HG03025 (cell line): ENCODE results near the gene LCN2.
A peak's percentile ranks its signal among the peaks of the same experiment; 100 is the strongest.
"Not testable (repeated sequence)": the region's sequence is repeated elsewhere in the genome, so short reads cannot be mapped to it uniquely, and the experiment has no call there.

Experiments
- ATAC-seq: cut with Tn5 transposase; IDR thresholded peaks from one replicate; pipeline ENCODE4 v1.9.1; 2021; ENCODE audit warnings: mild to moderate bottlenecking, moderate library complexity; ENCODE audit not compliant: unreplicated experiment, low FRiP score

LCN2 gene

DNA sequence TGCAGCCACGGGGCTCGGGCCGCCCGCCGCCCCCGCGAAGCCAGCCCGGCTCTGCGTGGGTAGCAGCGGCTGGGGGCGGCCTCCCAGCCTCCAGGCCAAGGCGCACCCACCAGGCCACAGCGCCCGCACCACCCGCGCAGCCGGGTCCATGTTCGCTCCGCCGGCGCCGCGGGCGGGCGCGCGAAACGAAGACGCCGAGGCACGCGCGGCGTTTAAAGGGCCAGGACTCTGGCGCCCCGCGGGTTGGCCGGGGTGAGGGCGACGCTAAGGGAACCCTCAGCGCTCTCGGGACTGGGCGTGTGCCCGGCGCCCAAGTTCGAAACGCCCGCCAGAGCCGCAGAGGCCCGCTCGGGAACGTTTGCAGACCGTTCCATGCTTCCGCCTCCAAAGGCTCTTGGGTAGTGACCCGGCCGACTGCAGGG lies 21.7 kb upstream of the LCN2 start, which contains the start of gene PTGES2:
Gene PTGES2, minus strand, starts transcription at position 162 of the 422 bp plus-strand sequence. Its CDS starts 12 bp downstream, at position 150.
- peak; percentile 44 for ATAC-seq

DNA sequence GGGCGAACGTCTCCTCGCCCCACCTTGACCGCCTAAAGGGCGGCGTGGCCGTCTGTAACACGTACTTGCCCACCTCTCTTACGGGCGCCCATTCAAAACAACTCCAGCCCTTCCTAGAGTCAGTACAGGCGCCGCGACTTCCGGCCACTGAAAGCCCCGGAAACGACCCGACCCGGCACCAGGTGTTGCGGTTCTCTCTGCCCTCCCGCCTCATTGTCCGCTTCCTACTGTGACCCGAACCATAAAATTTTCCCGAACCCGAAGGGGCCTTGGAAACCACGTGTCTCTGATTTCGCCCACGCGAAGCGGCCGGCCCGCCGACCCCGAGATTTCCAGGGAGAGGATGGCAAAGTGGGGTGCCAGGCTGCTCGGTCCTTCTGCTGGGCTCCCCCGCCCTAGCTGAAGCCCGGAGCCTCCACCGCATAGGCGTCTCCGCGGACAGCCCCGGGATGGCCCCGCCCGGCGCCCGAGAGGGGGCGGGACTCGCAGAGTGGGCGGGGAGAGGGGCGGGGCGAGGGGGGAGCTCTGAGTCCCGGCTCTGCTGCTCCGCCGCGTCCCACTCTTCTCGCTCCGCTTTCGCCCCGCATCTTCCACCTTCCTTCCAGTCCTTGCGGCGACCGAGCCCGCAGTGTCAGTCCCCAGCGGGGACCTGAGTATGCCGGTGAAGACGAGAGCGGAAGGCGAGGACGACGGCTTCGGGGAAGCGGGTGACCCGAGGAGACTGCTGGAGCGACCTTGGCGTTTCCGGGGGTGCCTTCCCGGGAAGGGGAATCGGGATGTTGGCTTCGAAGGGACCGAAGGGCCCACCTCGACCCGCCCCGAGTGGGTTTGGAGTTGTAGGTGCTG lies 21.0 kb upstream of the LCN2 start:
- ATAC-seq: peak; percentile 60

DNA sequence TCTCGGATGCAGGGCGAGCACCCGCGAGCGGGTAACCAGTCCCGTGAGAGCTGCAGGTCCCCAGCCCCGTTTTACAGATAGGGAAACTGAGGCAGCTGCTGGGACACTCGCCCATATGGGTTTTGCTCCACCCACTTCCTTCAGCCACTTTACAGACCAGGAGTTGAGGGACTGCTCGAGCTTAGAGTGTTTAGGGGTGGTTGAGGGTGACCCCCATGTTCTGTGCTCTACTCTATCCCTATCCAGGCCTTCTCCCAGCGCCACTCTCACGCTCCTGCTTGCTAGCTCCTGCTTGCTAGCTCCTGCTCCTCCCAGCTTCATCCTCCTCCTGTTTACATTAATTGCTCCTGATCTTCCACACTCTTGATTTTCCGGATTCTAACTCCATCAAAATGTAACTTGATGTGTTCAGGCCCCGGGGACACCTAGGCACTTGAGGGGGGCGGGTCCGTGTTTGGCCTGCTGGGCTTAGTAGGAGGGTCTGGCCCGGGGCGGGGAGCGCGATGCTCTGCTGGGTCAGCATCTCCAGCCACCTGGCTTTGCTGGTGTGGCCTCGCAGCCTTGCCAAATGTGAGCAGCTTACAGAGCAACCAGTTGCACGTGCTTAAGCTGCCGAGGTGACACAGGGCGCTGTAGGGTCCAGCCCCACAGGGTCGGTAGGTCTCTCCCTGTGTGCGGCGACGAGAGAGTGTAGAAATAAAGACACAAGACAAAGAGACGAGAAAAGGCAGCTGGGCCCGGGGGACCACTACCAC lies 20.2 kb upstream of the LCN2 start:
- no peak for ATAC-seq

DNA sequence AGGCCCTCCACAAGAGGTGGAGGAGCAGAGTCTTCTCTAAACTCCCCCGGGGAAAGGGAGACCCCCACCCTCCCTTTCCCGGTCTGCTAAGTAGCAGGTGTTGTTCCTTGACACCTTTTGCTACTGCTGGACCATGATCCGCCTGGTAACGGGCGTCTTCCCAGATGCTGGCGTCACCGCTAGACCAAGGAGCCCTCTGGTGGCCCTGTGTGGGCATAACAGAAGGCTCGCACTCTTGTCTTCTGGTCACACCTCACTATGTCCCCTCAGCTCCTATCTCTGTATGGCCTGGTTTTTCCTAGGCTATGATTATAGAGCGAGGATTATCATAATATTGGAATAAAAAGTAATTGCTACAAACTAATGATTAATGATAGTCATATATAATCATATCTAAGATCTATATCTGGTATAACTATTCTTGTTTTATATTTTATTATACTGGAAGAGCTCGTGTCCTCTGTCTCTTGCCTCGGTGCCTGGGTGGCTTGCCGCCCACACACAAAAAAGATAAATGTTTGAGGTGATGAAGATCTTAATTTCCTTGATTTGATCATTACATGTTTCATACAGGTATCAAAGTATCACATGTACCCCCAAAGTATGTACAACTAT lies 19.2 kb upstream of the LCN2 start:
- not testable (repeated sequence) for ATAC-seq

DNA sequence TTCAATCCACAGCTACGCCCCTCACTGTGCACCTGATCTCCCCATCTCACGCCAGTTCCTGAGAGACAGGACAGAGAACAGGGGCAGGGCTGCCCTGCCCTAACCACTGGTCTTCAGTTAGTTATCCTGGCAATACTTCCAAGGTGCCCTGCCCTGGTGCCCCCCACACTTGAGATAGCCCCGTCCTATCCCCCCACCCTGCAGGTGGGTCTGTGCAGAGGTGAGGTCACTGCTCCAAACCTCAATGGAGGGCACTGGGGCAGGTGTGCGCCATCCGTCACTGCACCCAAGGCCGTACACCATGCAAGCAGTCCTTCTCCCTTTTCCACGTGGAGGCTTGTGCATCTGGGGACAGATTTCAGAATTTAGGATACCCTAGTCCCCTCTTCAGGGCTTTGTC lies 18.6 kb upstream of the LCN2 start:
- not testable (repeated sequence) for ATAC-seq

DNA sequence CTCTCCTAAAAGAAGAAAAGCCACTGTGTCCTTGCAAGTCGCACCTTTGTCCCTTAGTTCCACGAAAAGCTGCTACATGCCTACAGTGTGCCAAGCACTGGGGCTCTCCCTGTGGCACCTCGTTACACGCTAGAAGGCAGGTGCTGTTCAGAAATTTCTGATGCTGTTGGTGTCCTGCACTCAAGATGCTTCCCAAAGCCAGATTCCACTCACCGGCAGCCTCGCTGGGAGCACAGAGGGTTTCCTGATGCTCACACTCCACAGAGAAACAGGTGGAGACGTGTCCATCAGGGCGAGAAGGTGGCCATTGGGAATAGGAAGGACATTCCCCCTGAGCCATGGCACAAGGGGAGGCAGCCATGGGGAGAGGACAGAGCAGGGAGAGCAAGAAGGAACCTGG lies 17.9 kb upstream of the LCN2 start:
- ATAC-seq: not testable (repeated sequence)

DNA sequence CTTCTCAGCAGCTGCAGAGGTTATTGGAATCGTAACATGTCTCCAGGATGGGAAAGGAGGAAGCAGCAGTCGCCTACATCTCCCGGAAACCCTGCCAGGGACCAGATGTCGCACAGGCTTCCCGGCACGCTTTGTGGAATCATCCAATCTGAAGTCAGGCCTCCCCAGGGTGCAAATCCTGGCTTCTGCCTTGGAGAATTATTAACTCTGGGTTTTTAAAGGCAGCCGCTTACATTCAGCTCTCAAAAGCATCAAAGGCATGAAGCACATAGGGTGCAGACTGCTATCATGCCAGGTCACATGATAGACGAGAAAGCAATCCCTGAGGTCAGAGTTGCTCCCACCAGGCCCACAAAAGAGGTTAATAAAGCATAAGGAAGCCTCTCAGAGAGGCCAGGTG lies 17.1 kb upstream of the LCN2 start:
- not testable (repeated sequence) for ATAC-seq

DNA sequence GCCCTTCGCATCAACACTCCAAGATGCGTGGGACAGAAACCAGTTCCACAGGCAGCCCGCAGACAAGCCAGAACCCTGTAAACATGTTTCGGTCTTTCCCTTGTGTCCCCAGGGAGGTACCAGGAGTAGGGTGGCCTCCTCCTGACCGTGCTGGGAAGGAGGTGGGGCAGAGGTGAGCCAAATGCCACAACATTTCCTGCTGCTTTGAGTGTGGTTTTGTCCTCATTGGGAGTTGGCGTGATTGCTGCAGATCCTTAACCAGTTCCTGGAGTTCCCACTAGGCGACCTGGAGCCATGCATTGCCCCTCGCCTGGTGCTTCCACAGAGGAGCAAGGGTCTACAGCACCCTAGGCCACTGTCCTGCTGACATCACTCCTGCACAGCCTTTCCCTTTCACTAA lies 13.7 kb upstream of the LCN2 start:
- ATAC-seq: not testable (repeated sequence)

DNA sequence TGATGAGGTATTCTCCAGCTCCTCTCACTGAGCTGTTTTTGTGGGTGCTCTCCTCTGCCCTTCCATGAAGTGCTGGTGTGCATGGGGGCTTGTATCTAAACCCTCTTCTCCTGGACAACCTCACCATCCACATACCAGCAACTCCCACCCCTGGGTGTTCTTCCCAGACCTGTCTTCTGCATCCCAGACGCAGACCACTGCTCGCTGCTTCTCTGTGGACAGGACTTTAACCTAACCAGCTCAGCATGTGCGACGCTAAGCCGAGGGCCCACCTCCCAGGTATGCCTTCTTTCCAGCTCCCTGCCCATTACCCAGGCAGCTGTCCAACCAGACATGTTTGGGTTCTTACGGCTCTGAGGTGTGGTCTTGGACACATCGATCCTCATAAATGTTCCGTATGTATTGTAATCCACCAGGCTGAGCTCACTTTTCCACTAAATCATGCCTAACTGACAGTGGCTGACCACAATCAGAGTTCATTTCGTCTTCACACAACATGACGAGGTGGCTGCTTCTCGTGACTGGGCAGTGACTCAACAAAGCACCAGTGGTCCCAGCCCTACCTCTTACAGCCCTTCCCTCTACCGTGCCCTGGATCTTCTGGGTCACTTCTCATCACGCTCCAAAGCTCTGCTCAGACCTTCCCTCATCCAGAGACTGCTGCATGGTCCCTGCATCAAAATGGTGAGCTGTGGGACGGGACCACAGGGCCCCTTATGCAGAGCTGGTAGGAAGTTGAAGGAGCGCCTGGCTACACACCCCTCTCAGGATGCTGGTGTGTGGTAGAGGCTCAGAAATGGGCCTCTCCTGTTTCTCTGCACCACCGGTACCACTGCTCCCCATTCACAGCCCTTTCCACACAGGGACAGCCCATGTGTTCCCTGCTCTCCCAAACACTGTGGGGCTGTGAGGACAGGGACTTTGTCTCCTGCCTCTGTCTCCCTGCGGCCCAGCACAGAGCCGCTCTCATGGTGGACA lies 12.1 kb upstream of the LCN2 start:
- ATAC-seq: no peak

DNA sequence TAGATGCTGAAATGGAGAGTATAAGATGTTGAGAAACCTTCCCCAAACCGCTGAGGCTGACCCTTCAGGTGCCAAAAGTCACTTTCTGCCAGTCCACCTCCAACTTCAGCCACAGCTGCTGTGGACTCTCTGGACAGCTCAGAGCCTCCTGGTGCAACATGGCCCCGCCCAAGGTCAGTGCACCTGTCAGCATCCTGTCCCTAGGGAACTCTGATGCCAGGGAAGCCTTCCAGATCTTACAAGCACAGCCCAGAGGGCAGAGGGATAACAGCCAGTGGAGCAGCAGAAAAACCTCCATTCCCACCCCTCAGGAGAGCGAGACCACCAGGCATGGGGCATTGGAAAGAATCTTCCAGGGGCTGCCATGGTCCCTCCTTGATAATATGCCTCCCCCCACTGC lies 11.3 kb upstream of the LCN2 start:
- ATAC-seq: no peak

DNA sequence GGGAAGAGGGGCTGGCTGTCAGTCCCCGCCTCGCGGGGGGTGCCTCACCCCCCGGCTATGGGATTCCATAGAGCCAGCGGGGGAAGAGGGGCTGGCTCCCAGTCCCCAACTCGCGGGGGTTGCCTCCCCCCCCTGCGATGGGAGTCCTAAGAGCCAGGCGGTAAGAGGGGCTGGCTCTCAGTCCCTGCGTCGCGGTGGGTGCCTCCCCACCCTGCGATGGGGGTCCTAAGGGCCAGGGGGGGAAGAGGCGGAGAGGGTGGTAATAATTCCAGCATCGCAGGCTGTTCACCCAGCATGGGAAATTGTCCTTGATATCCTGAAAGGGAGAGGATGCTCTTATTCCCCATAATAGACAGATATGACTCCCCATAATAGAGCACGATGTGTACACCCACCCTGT lies 9.6 kb upstream of the LCN2 start:
- no peak for ATAC-seq

DNA sequence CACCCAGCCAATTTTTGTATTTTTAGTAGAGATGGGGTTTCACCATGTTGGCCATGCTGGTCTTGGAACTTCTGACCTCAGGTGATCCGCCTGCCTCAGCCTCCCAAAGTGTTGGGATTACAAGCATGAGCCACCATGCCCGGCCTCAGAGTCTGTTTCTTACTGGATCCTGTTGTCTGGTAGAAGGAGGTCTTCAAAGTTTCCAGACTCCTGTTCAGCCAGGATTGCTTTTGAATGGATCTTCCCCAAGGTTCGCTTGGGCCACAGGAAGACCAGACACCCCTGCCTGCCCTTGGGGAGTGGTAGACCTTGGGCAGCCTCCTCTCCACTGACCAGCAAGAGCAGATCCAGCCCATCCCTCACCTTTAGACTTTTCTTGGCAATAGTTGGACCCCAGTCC lies 7.6 kb upstream of the LCN2 start:
- no peak for ATAC-seq

DNA sequence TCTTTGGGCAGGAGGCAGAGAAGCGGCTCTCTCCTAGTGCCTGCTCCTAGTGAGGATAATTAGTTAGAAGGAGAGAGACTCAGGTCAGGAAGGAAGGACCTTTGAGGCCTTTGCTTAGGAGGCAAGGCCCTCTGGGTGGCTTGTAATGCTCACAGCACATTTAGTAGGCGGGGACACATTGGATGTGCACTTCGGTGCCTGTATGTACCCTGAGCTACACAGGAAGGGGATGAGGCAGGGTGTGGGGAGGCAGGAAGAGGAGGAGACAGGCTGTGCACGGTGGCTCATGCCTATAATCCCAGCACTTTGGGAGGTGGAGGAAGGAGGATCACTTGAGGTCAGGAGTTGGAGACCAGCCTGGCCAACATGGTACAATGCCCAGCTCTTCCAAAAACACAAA lies 7.2 kb upstream of the LCN2 start:
- no peak for ATAC-seq

DNA sequence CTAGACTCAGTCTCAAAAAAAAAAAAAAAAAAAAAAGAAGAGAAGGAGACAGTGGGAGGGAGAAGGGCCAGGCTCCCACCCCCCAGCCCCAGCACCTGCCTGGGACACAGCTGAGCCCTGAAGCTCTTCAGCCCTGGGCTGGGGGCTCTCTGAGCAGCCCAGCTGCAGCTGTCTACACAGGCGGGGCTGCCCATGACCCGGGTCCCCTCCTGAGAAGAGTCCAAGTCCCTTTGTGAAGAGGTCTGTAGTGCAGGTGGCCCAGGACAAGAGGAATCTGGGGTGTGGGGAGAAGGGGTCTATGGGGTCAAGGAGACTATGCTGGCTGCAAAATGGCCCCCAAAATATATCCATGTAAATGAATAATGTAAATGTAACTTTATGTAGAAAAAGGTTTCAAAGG lies 6.7 kb upstream of the LCN2 start:
- ATAC-seq: no peak

DNA sequence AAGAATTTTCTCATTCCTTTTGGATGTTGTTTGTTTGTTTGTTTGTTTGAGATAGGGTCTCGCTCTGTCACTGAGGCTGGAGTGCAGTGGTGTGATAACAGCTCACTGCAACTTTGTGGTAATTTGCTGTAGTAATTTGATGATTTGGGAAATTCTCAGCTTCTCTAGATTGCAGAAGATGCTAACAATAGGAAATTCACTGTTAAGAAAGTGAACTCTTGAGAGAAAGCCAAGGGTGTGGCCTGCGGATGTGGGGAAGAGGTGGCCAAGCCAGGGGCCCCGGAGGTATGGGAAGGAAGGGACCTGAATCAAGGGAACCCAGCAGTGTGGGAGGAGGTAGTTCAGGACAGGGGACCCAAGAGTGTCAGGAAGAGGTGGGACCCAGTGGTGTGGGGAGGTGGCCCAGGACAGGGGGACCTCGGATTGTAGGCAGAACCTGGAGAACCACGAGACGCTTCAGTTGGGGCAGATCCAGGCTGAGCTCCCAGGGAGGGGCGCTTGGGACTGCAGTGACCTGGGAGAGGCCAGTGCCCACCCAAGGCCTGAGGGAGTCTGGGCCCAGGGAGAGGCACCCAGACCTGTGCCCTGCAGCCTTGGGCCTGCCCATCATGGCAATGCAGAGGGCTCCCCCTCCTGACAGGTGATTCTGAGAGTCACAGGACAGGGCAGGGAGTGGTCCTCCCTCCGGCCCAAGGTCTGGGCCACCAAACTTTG lies 5.6 kb upstream of the LCN2 start:
- no peak for ATAC-seq

DNA sequence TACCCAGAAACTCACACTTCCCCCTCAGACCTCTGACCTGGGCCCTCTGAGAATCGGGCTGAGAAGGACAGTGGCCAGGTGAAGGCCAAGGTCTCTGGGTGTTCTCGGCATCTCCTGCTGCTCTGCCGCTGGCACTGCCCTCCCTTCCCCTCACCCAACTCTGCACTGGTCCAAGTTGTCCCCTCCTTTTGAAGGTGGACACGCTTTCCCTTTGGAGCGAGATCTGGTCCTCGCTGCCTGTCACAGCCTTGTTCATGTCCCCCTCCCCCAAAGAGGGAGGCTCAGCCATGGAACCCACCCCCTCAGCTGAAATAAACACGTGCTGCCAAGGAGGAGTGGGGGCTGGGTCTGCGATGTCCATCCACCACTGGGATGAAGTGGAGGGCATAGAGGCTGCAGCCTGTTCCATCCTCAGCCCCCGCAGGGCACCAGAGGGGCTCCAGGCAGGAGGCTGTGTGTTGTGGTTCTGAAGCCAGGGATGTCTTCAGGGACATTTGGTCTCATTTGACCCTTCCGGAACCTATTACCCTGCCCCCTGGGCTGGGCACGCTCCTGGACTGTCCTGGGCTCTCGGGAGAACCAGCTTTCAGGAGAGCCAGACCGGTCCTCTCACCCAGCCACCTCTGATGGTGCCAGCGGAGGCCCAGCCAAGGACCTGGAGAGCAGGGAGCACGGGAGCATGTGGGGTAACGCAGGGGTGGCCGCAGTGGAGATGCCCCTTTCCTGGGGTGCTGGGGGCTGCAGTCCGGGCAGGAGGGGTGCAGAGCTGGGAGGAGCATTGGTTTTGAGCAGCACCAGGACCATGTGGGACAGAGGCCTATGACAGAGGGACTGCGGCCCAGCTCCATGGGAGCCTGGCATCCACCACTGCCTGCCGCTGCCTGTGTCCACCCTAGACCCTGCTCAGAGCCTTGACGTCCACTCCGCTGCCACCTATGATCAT lies 4.7 kb upstream of the LCN2 start:
- no peak for ATAC-seq

DNA sequence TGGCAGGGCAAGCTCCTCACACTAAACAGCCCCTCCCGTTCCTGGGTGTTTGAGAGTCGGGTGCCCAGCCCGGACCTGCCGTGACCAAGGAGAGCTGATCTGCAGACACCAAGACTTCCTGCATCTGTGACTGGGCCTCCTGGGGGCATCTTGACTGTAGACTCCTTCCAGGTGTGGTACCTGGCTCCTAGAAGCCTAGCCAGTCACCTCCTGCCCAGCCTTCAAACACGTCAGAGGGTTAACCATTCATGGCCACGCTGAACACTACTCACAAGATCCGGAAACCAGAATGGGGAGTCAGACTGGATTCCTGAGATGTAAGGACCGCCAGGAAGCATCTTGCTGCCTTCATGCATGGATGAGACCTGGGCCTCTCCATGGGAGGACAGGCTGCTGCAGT lies 3.7 kb upstream of the LCN2 start:
- ATAC-seq: no peak

DNA sequence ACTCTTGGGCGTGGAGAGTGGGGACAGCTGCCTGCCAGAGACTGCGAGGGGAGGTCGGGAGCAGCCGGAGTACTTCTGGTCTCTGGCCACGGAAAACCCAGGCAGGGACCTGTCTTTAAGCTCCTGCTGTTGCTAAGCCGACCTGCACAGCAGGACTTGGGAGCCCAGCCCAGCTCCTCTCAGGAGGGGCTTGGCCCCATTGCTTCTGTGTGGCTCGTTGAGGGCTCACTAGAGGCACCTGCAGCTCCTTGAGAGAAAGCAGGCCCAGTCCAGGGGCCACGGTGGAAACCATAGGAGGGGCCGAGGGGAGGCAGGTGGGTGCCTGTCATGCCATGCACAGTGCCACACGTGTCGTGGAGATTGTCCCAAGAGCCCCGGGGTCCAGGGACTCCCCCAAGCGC lies 3.3 kb upstream of the LCN2 start:
- no peak for ATAC-seq
